A673 (cell line): Measurements from ENCODE around the gene WDR53.

Source experiments
- CTCF ChIP-seq: fragments of 300-800, 200-600 bp; sonication (generic); conservative IDR thresholded peaks from 2 replicates; pipeline ENCODE4 v1.5.1; 2017; ENCODE audit warnings: low read depth, mild to moderate bottlenecking, antibody characterized with exemption, low read length, moderate library complexity, mixed read lengths
- EZH2 ChIP-seq: fragments of 200-600 bp; sonication (generic); IDR thresholded peaks from 2 replicates; pipeline ENCODE4 v1.6.1; 2017; ENCODE audit warnings: borderline replicate concordance, low read depth, mild to moderate bottlenecking, mixed read lengths, antibody characterized with exemption, low read length; ENCODE audit not compliant: poor library complexity, severe bottlenecking

- TF ChIP-seq CTCF (no peak), EZH2 (no peak)
These were observed 706 bp upstream of the WDR53 start for GRCh38 chr3:196569003-196569516.
